Uterus (tissue), 4 donors: ENCODE data around the gene NLN. TPM values are rescaled to one million over a fixed set of nuclear protein-coding genes. Genes with fewer than 3 reads are reported as not detected.
A peak's percentile ranks its signal among the peaks of the same experiment; 100 is the strongest.

Experiments
- DNase-seq, 2 donors: peaks; one replicate each; pipeline ENCODE4 v3.0.0-alpha.2; 2019 to 2020
- H3K27ac ChIP-seq, 2 donors: fragments of 200-600 bp; sonication (generic); 1 replicate in 1 of 2; 2 replicates in 1 of 2; pipeline ENCODE4 v1.5.1; 2016 to 2018
- H3K27me3 ChIP-seq, 2 donors: fragments of 200-600 bp; sonication (generic); one replicate each; pipeline ENCODE4 v1.5.1; 2018 to 2019; ENCODE audit warnings: control low read depth in 1 of 2
- H3K36me3 ChIP-seq, 2 donors: fragments of 200-600 bp; sonication (generic); one replicate each; pipeline ENCODE4 v1.5.1; 2019; ENCODE audit warnings: control low read depth in 1 of 2
- H3K4me1 ChIP-seq, 2 donors: fragments of 200-600 bp; sonication (generic); one replicate each; pipeline ENCODE4 v1.5.1; 2018 to 2019; ENCODE audit warnings: control low read depth in 1 of 2
- H3K4me3 ChIP-seq, 2 donors: fragments of 200-600 bp; sonication (generic); 1 replicate in 1 of 2; 2 replicates in 1 of 2; pipeline ENCODE4 v1.5.1; 2018 to 2019; ENCODE audit warnings: mild to moderate bottlenecking in 1 of 2
- H3K9me3 ChIP-seq, 2 donors: fragments of 200-600 bp; sonication (generic); one replicate each; pipeline ENCODE4 v1.5.1; 2019; ENCODE audit warnings: control low read depth in 1 of 2
- POLR2A ChIP-seq, 2 donors: fragments of 450-650 bp; IDR thresholded peaks; one replicate each; pipeline ENCODE4 v1.6.1; 2016; ENCODE audit warnings: antibody characterized with exemption in 2 of 2, mild to moderate bottlenecking in 1 of 2, moderate library complexity in 1 of 2
- intact Hi-C: fragments of 100-400 bp; cut with DNase I; formaldehyde crosslinking; loops from one replicate; pipeline ENCODE4 v1.15.1; 2023; ENCODE audit warnings: low total_unique reads
- total RNA-seq, 4 donors: library from RNA; depleted of rRNA in 3 of 4; stranded (reverse); fragments of >200 nt in 3 of 4; gene quantifications; one replicate each; pipeline versions ENCODE4 v1.1.0 to v1.2.4, GENCODE V29; 2014 to 2023
- TF ChIP-seq, protein P1 (sequence below), 4 experiments: fragments of 200-600 bp in 2 of 4; fragments of 450-650 bp in 2 of 4; sonication (generic) in 2 of 4; IDR thresholded peaks; one replicate each; pipeline ENCODE4 v1.5.1; 2016 to 2019; ENCODE audit warnings: antibody characterized with exemption in 4 of 4, mild to moderate bottlenecking in 2 of 4, moderate library complexity in 1 of 4
- donor health status: DM: yes; HTN: yes; CAD: no.

NLN gene
- total RNA-seq, 4 donors from 2014 or later = 4.4 to 34.9 (median 9.8) TPM

- TF ChIP-seq, protein P1, sequence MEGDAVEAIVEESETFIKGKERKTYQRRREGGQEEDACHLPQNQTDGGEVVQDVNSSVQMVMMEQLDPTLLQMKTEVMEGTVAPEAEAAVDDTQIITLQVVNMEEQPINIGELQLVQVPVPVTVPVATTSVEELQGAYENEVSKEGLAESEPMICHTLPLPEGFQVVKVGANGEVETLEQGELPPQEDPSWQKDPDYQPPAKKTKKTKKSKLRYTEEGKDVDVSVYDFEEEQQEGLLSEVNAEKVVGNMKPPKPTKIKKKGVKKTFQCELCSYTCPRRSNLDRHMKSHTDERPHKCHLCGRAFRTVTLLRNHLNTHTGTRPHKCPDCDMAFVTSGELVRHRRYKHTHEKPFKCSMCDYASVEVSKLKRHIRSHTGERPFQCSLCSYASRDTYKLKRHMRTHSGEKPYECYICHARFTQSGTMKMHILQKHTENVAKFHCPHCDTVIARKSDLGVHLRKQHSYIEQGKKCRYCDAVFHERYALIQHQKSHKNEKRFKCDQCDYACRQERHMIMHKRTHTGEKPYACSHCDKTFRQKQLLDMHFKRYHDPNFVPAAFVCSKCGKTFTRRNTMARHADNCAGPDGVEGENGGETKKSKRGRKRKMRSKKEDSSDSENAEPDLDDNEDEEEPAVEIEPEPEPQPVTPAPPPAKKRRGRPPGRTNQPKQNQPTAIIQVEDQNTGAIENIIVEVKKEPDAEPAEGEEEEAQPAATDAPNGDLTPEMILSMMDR (IDR thresholded peaks at IDR 0.05) = no peak
- no peak for TF ChIP-seq POLR2A (IDR thresholded peaks at IDR 0.05)
- DNase-seq = no peak
- Histone ChIP-seq H3K27ac (no peak overlapping the region), H3K36me3 (no peaks in the 10 kb centered on the region), H3K27me3 (no peaks in the 10 kb centered on the region), H3K4me1 (no peaks in the 10 kb centered on the region), H3K4me3 (no peak overlapping the region), H3K9me3 (no peaks in the 10 kb centered on the region)
- intact Hi-C loops = no loop called here
Observed at GRCh38 chr5:65758546-65759144, 36.6 kb downstream of the NLN start.

GRCh38 chr5:65760504-65761275 is 38.7 kb downstream of the NLN start:
- Histone ChIP-seq H3K36me3 (no peaks in the 10 kb centered on the region), H3K27ac (no peak overlapping the region), H3K4me1 (no peaks in the 10 kb centered on the region), H3K27me3 (no peaks in the 10 kb centered on the region), H3K9me3 (no peaks in the 10 kb centered on the region), H3K4me3 (no peak overlapping the region)
- intact Hi-C loops = no loop called here
- no peak for DNase-seq
- TF ChIP-seq, protein P1 (IDR thresholded peaks at IDR 0.05) = peak in 1 of 4 experiments; percentile 19
- no peak for TF ChIP-seq POLR2A (IDR thresholded peaks at IDR 0.05)

DNA sequence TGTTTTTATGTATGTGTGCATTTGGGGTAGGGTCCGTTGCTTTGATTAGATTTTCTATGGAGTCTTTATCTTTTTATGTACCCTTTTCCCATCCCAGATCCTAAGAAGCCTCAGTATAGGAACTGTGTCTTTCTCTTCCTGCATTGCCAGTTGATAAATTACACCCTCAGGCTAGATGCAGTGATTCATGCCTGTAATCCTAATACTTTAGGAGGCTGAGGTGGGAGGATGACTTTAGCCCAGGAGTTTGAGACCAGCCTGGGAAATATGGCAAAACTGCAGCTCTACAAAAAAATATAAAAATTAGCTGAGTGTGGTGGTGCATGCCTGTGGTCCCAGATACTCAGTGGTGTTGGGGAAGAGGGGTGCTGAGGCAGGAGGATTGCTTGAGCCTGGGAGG is 40.2 kb downstream of the NLN start:
- Histone ChIP-seq H3K4me1 (no peaks in the 10 kb centered on the region), H3K4me3 (no peak overlapping the region), H3K36me3 (no peaks in the 10 kb centered on the region), H3K9me3 (no peaks in the 10 kb centered on the region), H3K27me3 (no peaks in the 10 kb centered on the region), H3K27ac (no peak overlapping the region)
- DNase-seq = no peak
- TF ChIP-seq, protein P1 (IDR thresholded peaks at IDR 0.05) = no peak
- no peak for TF ChIP-seq POLR2A (IDR thresholded peaks at IDR 0.05)
- intact Hi-C loops = no loop called here

GRCh38 chr5:65765582-65765981 is 43.6 kb downstream of the NLN start:
- TF ChIP-seq POLR2A (IDR thresholded peaks at IDR 0.05) = no peak
- TF ChIP-seq, protein P1 (IDR thresholded peaks at IDR 0.05) = no peak
- H3K9me3 ChIP-seq = no peaks in the 10 kb centered on the region
- no peak overlapping the region for H3K4me3 ChIP-seq
- H3K4me1 ChIP-seq = no peaks in the 10 kb centered on the region
- no peaks in the 10 kb centered on the region for H3K27me3 ChIP-seq
- intact Hi-C loops = no loop called here
- H3K36me3 ChIP-seq = no peaks in the 10 kb centered on the region
- DNase-seq = no peak
- no peak overlapping the region for H3K27ac ChIP-seq

- no peaks in the 10 kb centered on the region for H3K27me3 ChIP-seq
- no peaks in the 10 kb centered on the region for H3K4me1 ChIP-seq
- intact Hi-C loops = no loop called here
- no peak overlapping the region for H3K4me3 ChIP-seq
- H3K9me3 ChIP-seq = no peaks in the 10 kb centered on the region
- TF ChIP-seq, protein P1 (IDR thresholded peaks at IDR 0.05) = no peak
- TF ChIP-seq POLR2A (IDR thresholded peaks at IDR 0.05) = no peak
- H3K36me3 ChIP-seq = no peaks in the 10 kb centered on the region
- DNase-seq = no peak
- no peak overlapping the region for H3K27ac ChIP-seq
Observed at GRCh38 chr5:65766175-65766574, 44.2 kb downstream of the NLN start.
